Breast epithelium (tissue), 4 donors: ENCODE data around the gene TTLL1. TPM values are rescaled to one million over a fixed set of nuclear protein-coding genes. Genes with fewer than 3 reads are reported as not detected.
A peak's percentile ranks its signal among the peaks of the same experiment; 100 is the strongest.

Experiments
- DNase-seq, 2 donors: peaks; one replicate each; pipeline ENCODE4 v3.0.0-alpha.2; 2019; ENCODE audit warnings: low spot score in 2 of 2
- H3K27ac ChIP-seq, 2 donors: fragments of 200-600 bp; sonication (generic) in 1 of 2; one replicate each; pipeline ENCODE4 v1.5.1; 2016 to 2019; ENCODE audit warnings: mild to moderate bottlenecking in 1 of 2
- H3K27me3 ChIP-seq, 2 donors: fragments of 200-600 bp; sonication (generic) in 1 of 2; one replicate each; pipeline versions ENCODE4 v1.5.1 to v1.6.0; 2017 to 2019; ENCODE audit warnings: control low read depth in 1 of 2, mild to moderate bottlenecking in 1 of 2
- H3K36me3 ChIP-seq: fragments of 200-600 bp; one replicate; pipeline ENCODE4 v1.5.1; 2019
- H3K4me1 ChIP-seq, 2 donors: fragments of 200-600 bp; sonication (generic); one replicate each; pipeline ENCODE4 v1.5.1; 2016 to 2019; ENCODE audit warnings: control low read depth in 1 of 2
- H3K4me3 ChIP-seq, 3 donors: fragments of 200-600 bp; sonication (generic); 1 replicate in 2 of 3; 2 replicates in 1 of 3; pipeline ENCODE4 v1.5.1; 2016 to 2019; ENCODE audit warnings: mild to moderate bottlenecking in 3 of 3, moderate library complexity in 2 of 3
- H3K9me3 ChIP-seq, 2 donors: fragments of 200-600 bp; sonication (generic) in 1 of 2; one replicate each; pipeline ENCODE4 v1.5.1; 2016 to 2019; ENCODE audit warnings: control low read depth in 1 of 2
- POLR2A ChIP-seq: fragments of 450-650 bp; IDR thresholded peaks from one replicate; pipeline ENCODE4 v1.6.1; 2016; ENCODE audit warnings: antibody characterized with exemption, mild to moderate bottlenecking, moderate library complexity
- POLR2AphosphoS5 ChIP-seq, 3 donors: sonication (generic); formaldehyde crosslinking; IDR thresholded peaks; one replicate each; pipeline ENCODE4 v1.6.1; 2017; ENCODE audit warnings: antibody characterized with exemption in 3 of 3
- intact Hi-C: fragments of 100-400 bp; cut with DNase I; formaldehyde crosslinking; loops from one replicate; pipeline ENCODE4 v1.15.1; 2023; ENCODE audit warnings: low total_unique reads
- total RNA-seq, 3 donors: library from RNA; depleted of rRNA; stranded (reverse); fragments of >200 nt; gene quantifications; one replicate each; pipeline ENCODE4 v1.1.0, GENCODE V29; 2016
- TF ChIP-seq, protein P1 (sequence below), 3 donors: fragments of 450-650 bp; IDR thresholded peaks; one replicate each; pipeline ENCODE4 v1.5.1; 2016 to 2017; ENCODE audit warnings: antibody characterized with exemption in 3 of 3, mild to moderate bottlenecking in 3 of 3, moderate library complexity in 3 of 3

TTLL1 gene
- 1 to 10 TPM; 4.6 to 6.4 (median 5.2) TPM for total RNA-seq

GRCh38 chr22:43088984-43089717 is at the start of gene TTLL1:
TTLL1 (minus strand) TSS chr22:43089391; CDS start chr22:43075586, 13,805 bp downstream.
- Histone ChIP-seq H3K36me3 (no peaks in the 10 kb centered on the region), H3K4me1 (no peaks in the 10 kb centered on the region), H3K27ac (peak within 1 kb of the TSS; percentile 48 to 68), H3K27me3 (no peaks in the 10 kb centered on the region), H3K4me3 (peak within 1 kb of the TSS; percentile 58 to 82 (median 77)), H3K9me3 (no peaks in the 10 kb centered on the region)
- peak; percentile 69 to 77 for DNase-seq
- intact Hi-C loops = no loop called here
- no peak for TF ChIP-seq POLR2A
- TF ChIP-seq, protein P1, sequence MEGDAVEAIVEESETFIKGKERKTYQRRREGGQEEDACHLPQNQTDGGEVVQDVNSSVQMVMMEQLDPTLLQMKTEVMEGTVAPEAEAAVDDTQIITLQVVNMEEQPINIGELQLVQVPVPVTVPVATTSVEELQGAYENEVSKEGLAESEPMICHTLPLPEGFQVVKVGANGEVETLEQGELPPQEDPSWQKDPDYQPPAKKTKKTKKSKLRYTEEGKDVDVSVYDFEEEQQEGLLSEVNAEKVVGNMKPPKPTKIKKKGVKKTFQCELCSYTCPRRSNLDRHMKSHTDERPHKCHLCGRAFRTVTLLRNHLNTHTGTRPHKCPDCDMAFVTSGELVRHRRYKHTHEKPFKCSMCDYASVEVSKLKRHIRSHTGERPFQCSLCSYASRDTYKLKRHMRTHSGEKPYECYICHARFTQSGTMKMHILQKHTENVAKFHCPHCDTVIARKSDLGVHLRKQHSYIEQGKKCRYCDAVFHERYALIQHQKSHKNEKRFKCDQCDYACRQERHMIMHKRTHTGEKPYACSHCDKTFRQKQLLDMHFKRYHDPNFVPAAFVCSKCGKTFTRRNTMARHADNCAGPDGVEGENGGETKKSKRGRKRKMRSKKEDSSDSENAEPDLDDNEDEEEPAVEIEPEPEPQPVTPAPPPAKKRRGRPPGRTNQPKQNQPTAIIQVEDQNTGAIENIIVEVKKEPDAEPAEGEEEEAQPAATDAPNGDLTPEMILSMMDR (IDR thresholded peaks at IDR 0.05) = no peak
- no peak for TF ChIP-seq POLR2AphosphoS5 (IDR thresholded peaks at IDR 0.05)

- no peaks in the 10 kb centered on the region for H3K36me3 ChIP-seq
- H3K27me3 ChIP-seq = no peaks in the 10 kb centered on the region
- H3K4me1 ChIP-seq = peaks cover 0 to 3% of the 10 kb centered on the region in 2 donors
- H3K9me3 ChIP-seq = no peaks in the 10 kb centered on the region
- intact Hi-C loops = no loop called here
- peak overlapping the region in 1 of 2 donors; percentile 16 for H3K27ac ChIP-seq
- TF ChIP-seq, protein P1 (IDR thresholded peaks at IDR 0.05) = no peak
- no peak for TF ChIP-seq POLR2AphosphoS5 (IDR thresholded peaks at IDR 0.05)
- TF ChIP-seq POLR2A = no peak
- DNase-seq = no peak
- H3K4me3 ChIP-seq = no peak overlapping the region
These were observed 47.6 kb upstream of the TTLL1 start for GRCh38 chr22:43136801-43137200.

GRCh38 chr22:43136255-43136654 is 47.1 kb upstream of the TTLL1 start:
- Histone ChIP-seq H3K36me3 (no peaks in the 10 kb centered on the region), H3K4me3 (no peak overlapping the region), H3K27me3 (no peaks in the 10 kb centered on the region), H3K9me3 (no peaks in the 10 kb centered on the region), H3K4me1 (no peaks in the 10 kb centered on the region), H3K27ac (peak overlapping the region in 1 of 2 donors; percentile 16)
- intact Hi-C loops = no loop called here
- TF ChIP-seq POLR2AphosphoS5 (IDR thresholded peaks at IDR 0.05) (no peak), POLR2A (no peak)
- TF ChIP-seq, protein P1 (IDR thresholded peaks at IDR 0.05) = no peak
- no peak for DNase-seq

GRCh38 chr22:43135565-43135964 is 46.4 kb upstream of the TTLL1 start:
- no peak overlapping the region for H3K4me3 ChIP-seq
- TF ChIP-seq POLR2A (no peak), POLR2AphosphoS5 (IDR thresholded peaks at IDR 0.05) (no peak)
- TF ChIP-seq, protein P1 (IDR thresholded peaks at IDR 0.05) = no peak
- H3K36me3 ChIP-seq = no peaks in the 10 kb centered on the region
- H3K27me3 ChIP-seq = no peaks in the 10 kb centered on the region
- no peaks in the 10 kb centered on the region for H3K4me1 ChIP-seq
- no peak for DNase-seq
- H3K27ac ChIP-seq = no peak overlapping the region
- H3K9me3 ChIP-seq = no peaks in the 10 kb centered on the region
- intact Hi-C loops = no loop called here

- intact Hi-C loops = no loop called here
- no peak overlapping the region for H3K27ac ChIP-seq
- H3K36me3 ChIP-seq = no peaks in the 10 kb centered on the region
These were observed 45.4 kb upstream of the TTLL1 start for GRCh38 chr22:43134553-43134952.

More at GRCh38 chr22:43134553-43134952, 45.4 kb upstream of the TTLL1 start:
- no peak for DNase-seq
- H3K27me3 ChIP-seq = no peaks in the 10 kb centered on the region
- H3K4me3 ChIP-seq = no peak overlapping the region
- no peaks in the 10 kb centered on the region for H3K9me3 ChIP-seq
- no peaks in the 10 kb centered on the region for H3K4me1 ChIP-seq
- TF ChIP-seq POLR2A (no peak), POLR2AphosphoS5 (IDR thresholded peaks at IDR 0.05) (no peak)
- TF ChIP-seq, protein P1 (IDR thresholded peaks at IDR 0.05) = no peak
